ENCODE data around the gene CIBAR2.

CIBAR2 gene

DNA sequence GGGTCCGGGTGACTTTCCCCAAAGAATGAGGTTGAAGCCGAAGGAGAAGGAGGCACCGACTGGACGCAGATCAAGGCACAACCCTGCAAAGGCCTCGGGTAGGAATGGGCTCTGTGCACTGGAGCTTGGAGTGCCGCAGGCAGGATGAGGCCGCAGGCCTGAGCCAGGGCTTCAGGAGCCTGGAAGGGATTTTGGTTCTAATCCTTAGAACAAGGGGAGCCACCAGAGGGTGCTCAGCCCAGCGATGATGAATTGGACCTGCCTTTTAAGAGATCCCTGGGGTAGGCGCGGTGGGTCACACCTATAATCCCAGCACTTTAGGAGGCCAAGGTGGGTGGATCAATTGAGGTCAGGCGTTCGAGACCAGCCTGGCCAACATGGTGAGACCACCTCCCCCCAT lies 8.1 kb downstream of the CIBAR2 start:
- no peak overlapping the region for H3K4me3 ChIP-seq (ENCODE audit: control insufficient read depth, low read depth, low read length)
- DNase-seq (ENCODE audit: low read depth): no peak
- TF ChIP-seq, protein P1, sequence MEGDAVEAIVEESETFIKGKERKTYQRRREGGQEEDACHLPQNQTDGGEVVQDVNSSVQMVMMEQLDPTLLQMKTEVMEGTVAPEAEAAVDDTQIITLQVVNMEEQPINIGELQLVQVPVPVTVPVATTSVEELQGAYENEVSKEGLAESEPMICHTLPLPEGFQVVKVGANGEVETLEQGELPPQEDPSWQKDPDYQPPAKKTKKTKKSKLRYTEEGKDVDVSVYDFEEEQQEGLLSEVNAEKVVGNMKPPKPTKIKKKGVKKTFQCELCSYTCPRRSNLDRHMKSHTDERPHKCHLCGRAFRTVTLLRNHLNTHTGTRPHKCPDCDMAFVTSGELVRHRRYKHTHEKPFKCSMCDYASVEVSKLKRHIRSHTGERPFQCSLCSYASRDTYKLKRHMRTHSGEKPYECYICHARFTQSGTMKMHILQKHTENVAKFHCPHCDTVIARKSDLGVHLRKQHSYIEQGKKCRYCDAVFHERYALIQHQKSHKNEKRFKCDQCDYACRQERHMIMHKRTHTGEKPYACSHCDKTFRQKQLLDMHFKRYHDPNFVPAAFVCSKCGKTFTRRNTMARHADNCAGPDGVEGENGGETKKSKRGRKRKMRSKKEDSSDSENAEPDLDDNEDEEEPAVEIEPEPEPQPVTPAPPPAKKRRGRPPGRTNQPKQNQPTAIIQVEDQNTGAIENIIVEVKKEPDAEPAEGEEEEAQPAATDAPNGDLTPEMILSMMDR (IDR thresholded peaks at IDR 0.05; ENCODE audit: control insufficient read depth, insufficient read depth, low read depth, low read length, missing control alignments): no peak

DNA sequence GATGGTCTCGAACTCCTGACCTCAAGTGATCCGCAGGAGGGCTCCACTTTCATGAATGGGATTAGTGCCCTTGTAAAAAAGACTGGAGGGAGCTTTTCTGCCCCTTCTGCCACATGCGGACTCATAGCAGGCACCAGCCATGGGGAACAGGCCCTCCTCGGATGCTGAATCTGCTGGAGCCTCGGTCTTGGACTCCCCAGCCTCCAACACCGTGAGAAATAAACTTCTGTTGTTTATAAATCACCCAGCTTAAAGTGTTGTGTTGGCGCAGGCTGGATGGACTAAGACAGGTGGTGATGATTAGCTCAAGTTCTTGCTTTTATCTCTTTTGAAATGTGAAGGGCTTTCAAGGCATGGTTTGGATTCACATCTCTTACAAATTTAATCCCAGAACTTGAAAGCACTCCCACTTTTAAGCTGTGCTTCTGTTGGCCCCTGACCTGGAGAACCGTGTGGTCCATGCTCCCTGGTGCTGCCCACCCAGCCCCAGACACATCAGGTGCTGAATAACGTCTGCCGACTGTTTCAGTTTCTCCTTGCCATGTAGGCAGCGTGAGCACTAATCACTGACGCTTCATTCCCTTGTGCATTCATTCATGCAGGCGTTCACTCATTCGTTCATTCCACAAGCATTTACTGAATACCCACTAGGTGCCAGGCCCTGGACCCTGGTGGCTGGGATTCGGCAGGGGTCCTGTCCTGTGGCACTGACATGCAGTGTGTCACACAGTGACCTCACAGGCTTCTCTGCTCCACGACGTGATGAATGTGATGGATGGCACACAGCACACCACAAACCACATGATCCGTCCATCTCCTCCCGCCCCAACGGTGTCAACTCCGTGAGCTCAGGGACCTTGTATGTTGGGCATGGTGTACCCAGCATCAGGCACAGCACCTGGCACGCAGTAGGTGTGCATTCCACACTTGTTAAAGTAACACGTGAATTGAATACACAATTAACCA lies 8.9 kb downstream of the CIBAR2 start:
- TF ChIP-seq, protein P1 (IDR thresholded peaks at IDR 0.05; ENCODE audit: control insufficient read depth, insufficient read depth, low read depth, low read length, missing control alignments): no peak
- DNase-seq (ENCODE audit: low read depth): no peak
- no peak overlapping the region for H3K4me3 ChIP-seq (ENCODE audit: control insufficient read depth, low read depth, low read length)

DNA sequence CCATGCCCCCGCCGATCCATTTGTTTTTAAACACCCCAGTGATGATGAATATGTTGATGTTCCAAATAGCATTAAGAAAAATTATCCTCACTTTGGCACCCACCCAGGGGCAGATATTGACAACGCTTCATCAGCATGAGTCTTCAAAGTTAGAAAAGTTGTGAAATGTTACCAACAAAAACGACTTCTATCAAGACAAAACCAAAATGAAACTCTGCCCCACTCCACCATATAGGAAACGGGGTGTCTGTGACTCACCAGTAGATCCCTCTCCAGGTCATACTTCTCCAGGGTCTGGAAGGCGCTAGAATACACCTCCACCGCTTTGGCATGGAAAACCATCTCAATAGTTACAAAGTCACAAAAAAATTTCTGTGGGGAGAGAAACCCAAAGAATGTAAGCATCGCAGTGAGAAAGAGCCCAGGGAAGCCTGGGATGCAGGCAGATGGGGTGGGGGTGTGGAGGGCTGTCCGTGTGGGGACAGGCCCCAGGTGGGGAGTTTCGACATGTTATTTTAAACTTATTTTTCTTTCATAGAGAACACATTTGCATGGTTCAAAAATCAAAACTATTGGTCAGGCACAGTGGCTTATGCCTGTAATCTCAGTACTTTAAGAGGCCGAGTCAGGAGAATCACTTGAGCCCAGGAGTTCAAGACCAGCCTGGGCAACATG lies 10.2 kb downstream of the CIBAR2 start:
- no peak for DNase-seq (ENCODE audit: low read depth)
- H3K4me3 ChIP-seq (ENCODE audit: control insufficient read depth, low read depth, low read length): no peak overlapping the region
- TF ChIP-seq, protein P1 (IDR thresholded peaks at IDR 0.05; ENCODE audit: control insufficient read depth, insufficient read depth, low read depth, low read length, missing control alignments): no peak

DNA sequence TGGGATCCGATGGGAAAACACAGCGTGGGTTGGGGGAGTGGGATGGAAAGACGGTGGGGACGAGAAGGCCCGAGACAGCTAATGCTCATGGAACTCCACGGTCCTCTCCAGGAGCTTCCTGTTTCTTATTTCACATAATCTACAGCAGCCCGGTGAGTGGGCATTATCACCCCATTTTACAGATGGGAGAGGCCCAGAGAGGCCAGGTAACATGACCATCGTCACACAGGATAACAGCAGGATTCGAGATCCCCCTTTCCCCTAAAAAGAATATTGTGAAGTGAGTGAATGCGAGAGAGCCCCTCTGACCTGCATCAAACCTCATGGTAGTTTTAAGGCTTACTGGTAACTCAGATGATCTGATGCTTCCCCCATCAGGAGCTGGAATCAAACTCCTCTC lies 12.0 kb downstream of the CIBAR2 start:
- TF ChIP-seq, protein P1 (IDR thresholded peaks at IDR 0.05; ENCODE audit: control insufficient read depth, insufficient read depth, low read depth, low read length, missing control alignments): no peak
- DNase-seq (ENCODE audit: low read depth): no peak
- no peak overlapping the region for H3K4me3 ChIP-seq (ENCODE audit: control insufficient read depth, low read depth, low read length)

DNA sequence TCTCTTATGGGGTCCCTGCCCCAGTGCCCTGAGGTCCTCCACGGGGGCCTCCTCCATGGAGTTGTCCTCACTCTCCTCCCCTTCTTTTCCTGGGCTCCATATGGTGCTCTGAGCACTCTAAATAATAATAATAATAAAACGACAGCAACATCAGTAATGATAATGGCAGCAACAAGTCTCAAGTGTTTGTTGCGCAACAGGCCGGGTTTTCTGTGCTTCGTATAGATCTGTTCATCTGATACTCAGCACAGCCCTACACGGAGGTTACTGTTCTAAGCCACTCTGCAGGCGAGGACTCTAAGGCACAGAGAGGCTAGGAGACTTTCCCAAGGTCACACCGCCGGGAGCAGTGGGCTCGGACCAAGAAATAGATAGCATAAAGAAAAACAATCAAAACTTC lies 13.7 kb downstream of the CIBAR2 start:
- TF ChIP-seq, protein P1 (IDR thresholded peaks at IDR 0.05; ENCODE audit: control insufficient read depth, insufficient read depth, low read depth, low read length, missing control alignments): no peak
- no peak overlapping the region for H3K4me3 ChIP-seq (ENCODE audit: control insufficient read depth, low read depth, low read length)
- DNase-seq (ENCODE audit: low read depth): no peak

DNA sequence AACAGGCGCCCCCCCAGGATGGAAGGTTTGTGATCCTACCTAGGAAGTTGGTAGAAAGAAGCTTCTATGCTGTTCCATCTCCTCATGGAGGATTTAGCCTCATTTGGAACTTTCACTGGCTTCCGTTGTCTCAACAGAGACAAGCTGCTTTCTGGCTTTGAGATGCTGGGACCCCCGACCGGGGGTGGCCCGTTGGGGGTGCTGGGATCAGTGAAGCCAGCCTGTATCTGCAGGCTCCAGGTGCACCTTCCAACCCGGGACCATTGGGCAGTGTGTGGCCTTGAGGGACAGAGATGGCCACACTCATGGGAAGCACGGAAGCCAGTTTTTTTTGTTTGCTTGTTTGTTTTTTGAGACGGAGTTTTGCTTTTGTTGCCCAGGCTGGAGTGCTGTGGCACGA lies 15.4 kb downstream of the CIBAR2 start:
- no peak for DNase-seq (ENCODE audit: low read depth)
- H3K4me3 ChIP-seq (ENCODE audit: control insufficient read depth, low read depth, low read length): no peak overlapping the region
- TF ChIP-seq, protein P1 (IDR thresholded peaks at IDR 0.05; ENCODE audit: control insufficient read depth, insufficient read depth, low read depth, low read length, missing control alignments): no peak
